ENCODE results near the gene CACNA1E.

Gene CACNA1E

GRCh38 chr1:181592255-181592859, 109.0 kb downstream of the CACNA1E start:
- DNase-seq = no peak

- DNase-seq = no peak
Observed at GRCh38 chr1:181593042-181593441, 109.7 kb downstream of the CACNA1E start.

- DNase-seq = no peak
Observed at GRCh38 chr1:181594553-181594952, 111.2 kb downstream of the CACNA1E start.

GRCh38 chr1:181595234-181595633, 111.9 kb downstream of the CACNA1E start:
- no peak for DNase-seq

- DNase-seq = no peak
Observed at GRCh38 chr1:181601186-181601950, 118.1 kb downstream of the CACNA1E start.

- DNase-seq = no peak
Observed at GRCh38 chr1:181603735-181604410, 120.6 kb downstream of the CACNA1E start.

- DNase-seq = no peak
Observed at GRCh38 chr1:181604482-181605249, 121.3 kb downstream of the CACNA1E start.

GRCh38 chr1:181607524-181607923, 124.2 kb downstream of the CACNA1E start:
- DNase-seq = no peak

GRCh38 chr1:181608386-181608785, 125.1 kb downstream of the CACNA1E start:
- DNase-seq = no peak

GRCh38 chr1:181608948-181609347, 125.6 kb downstream of the CACNA1E start:
- DNase-seq = no peak

GRCh38 chr1:181612100-181612499, 128.8 kb downstream of the CACNA1E start:
- no peak for DNase-seq

- DNase-seq = no peak
Observed at GRCh38 chr1:181618559-181618958, 135.2 kb downstream of the CACNA1E start.

- DNase-seq = no peak
Observed at GRCh38 chr1:181620183-181620582, 136.9 kb downstream of the CACNA1E start.

- DNase-seq = no peak
Observed at GRCh38 chr1:181623850-181624249, 140.5 kb downstream of the CACNA1E start.

GRCh38 chr1:181626279-181626938, 143.1 kb downstream of the CACNA1E start:
- no peak for DNase-seq

- no peak for DNase-seq
Observed at GRCh38 chr1:181630398-181630797, 147.1 kb downstream of the CACNA1E start.

- DNase-seq = no peak
Observed at GRCh38 chr1:181630838-181631237, 147.5 kb downstream of the CACNA1E start.

GRCh38 chr1:181632492-181632891, 149.2 kb downstream of the CACNA1E start:
- no peak for DNase-seq

- no peak for DNase-seq
Observed at GRCh38 chr1:181632960-181633359, 149.6 kb downstream of the CACNA1E start.

GRCh38 chr1:181635110-181635509, 151.8 kb downstream of the CACNA1E start:
- no peak for DNase-seq

- no peak for DNase-seq
Observed at GRCh38 chr1:181637998-181638397, 154.7 kb downstream of the CACNA1E start.

GRCh38 chr1:181640956-181641355, 157.6 kb downstream of the CACNA1E start:
- DNase-seq = no peak

GRCh38 chr1:181643631-181644030, 160.3 kb downstream of the CACNA1E start:
- no peak for DNase-seq
